WERI-Rb-1 (cell line): ENCODE measurements around the gene ACAT1.

ENCODE experiments used
- DNase-seq: peaks from one replicate; pipeline ENCODE4 v3.0.0-alpha.2; 2020
- H3K27ac ChIP-seq: fragments of 250-450 bp; sonication (Bioruptor Pico); 2 replicates; pipeline ENCODE4 v1.5.1; 2020; ENCODE audit warnings: mild to moderate bottlenecking, moderate library complexity
- H3K27me3 ChIP-seq: fragments of 250-450 bp; sonication (Bioruptor Pico); 2 replicates; pipeline ENCODE4 v1.5.1; 2021; ENCODE audit warnings: mild to moderate bottlenecking, low read depth, moderate library complexity; ENCODE audit not compliant: insufficient read depth, severe bottlenecking
- H3K36me3 ChIP-seq: fragments of 250-450 bp; sonication (Bioruptor Pico); 2 replicates; pipeline ENCODE4 v1.5.1; 2020; ENCODE audit warnings: mild to moderate bottlenecking, moderate library complexity
- H3K4me3 ChIP-seq: 2 replicates; pipeline ENCODE4 v1.5.1; 2011; ENCODE audit warnings: low read depth, mild to moderate bottlenecking, control low read depth, low read length
- H3K9me3 ChIP-seq: fragments of 250-450 bp; sonication (Bioruptor Pico); 2 replicates; pipeline ENCODE4 v1.5.1; 2021; ENCODE audit warnings: mild to moderate bottlenecking, moderate library complexity; ENCODE audit not compliant: severe bottlenecking
- CTCF ChIP-seq: IDR thresholded peaks from 2 replicates; pipeline ENCODE4 v1.5.1; 2011; ENCODE audit warnings: low read depth, mild to moderate bottlenecking, control low read depth, inconsistent platforms, low read length

ACAT1 gene

DNA sequence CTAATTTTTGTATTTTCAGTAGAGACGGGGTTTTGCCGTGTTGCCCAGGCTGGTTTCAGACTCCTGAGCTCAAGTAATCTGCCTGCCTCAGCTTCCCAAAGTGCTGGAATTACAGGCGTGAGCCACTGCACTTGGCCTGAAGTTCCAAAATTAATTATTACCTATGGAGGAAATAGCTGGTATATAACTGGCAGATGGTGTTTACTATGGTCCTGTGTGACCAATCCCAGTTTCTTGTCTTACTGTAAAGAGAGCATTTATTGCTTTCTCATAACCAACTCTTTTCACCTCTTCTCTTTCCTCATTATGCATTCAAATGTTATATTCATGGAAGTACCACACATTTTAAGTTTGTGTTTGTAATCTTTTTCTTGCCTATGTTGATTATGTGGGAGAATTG, 24.2 kb upstream of the ACAT1 start:
- Histone ChIP-seq H3K36me3 (peaks cover 58% of the 10 kb centered on the region), H3K27ac (no peak overlapping the region), H3K4me3 (no peak overlapping the region), H3K9me3 (no peaks in the 10 kb centered on the region), H3K27me3 (no peaks in the 10 kb centered on the region)
- TF ChIP-seq CTCF, result no peak
- no peak for DNase-seq

GRCh38 chr11:108101090-108101775, 20.1 kb upstream of the ACAT1 start:
- peaks cover 38% of the 10 kb centered on the region for H3K36me3 ChIP-seq
- no peak overlapping the region for H3K27ac ChIP-seq
- H3K4me3 ChIP-seq, result no peak overlapping the region
- H3K9me3 ChIP-seq, result no peaks in the 10 kb centered on the region
- H3K27me3 ChIP-seq, result no peaks in the 10 kb centered on the region
- no peak for DNase-seq
- TF ChIP-seq CTCF, result no peak

DNA sequence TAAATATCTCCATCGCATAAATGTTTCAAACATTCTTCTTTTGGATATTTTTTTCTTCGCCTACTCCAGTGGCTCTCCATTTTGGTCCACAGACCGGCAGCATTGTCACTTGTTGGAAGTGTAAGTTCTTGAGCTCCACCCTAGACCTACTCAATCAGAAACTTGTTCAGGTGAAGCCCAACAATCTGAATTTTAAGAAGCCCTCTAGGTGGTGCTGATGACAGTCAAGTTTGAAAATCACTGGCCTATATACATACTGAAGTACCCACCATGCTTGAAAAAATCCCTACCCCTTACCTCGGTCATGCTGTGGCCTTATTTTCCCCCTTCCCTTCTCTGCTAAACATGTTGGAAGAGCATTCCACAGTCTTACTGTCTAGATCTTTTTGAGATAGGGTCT, 10.2 kb upstream of the ACAT1 start:
- DNase-seq, result no peak
- no peaks in the 10 kb centered on the region for H3K36me3 ChIP-seq
- H3K27ac ChIP-seq, result no peak overlapping the region
- H3K4me3 ChIP-seq, result no peak overlapping the region
- no peaks in the 10 kb centered on the region for H3K27me3 ChIP-seq
- TF ChIP-seq CTCF, result no peak
- no peaks in the 10 kb centered on the region for H3K9me3 ChIP-seq

GRCh38 chr11:108112057-108112456, 9.3 kb upstream of the ACAT1 start:
- TF ChIP-seq CTCF, result no peak
- Histone ChIP-seq H3K36me3 (no peaks in the 10 kb centered on the region), H3K9me3 (no peaks in the 10 kb centered on the region), H3K27ac (no peak overlapping the region), H3K27me3 (no peaks in the 10 kb centered on the region), H3K4me3 (no peak overlapping the region)
- DNase-seq, result no peak

GRCh38 chr11:108115500-108116140, 5.7 kb upstream of the ACAT1 start:
- H3K9me3 ChIP-seq, result no peaks in the 10 kb centered on the region
- no peak overlapping the region for H3K27ac ChIP-seq
- H3K27me3 ChIP-seq, result no peaks in the 10 kb centered on the region
- DNase-seq, result no peak
- no peak overlapping the region for H3K4me3 ChIP-seq
- H3K36me3 ChIP-seq, result no peaks in the 10 kb centered on the region
- no peak for TF ChIP-seq CTCF
